Hepatocyte (in vitro differentiated cells): ENCODE results near the gene FILIP1L.

Experiments used
- EZH2 ChIP-seq: fragments of 200-600 bp; sonication (generic); IDR thresholded peaks from 2 replicates; pipeline ENCODE4 v1.6.1; 2016; ENCODE audit warnings: antibody characterized with exemption, mild to moderate bottlenecking, borderline replicate concordance
- TF ChIP-seq, protein P1 (sequence below): fragments of 200-600 bp; sonication (generic); IDR thresholded peaks from 2 replicates; pipeline ENCODE4 v1.5.1; 2016; ENCODE audit warnings: antibody characterized with exemption, mild to moderate bottlenecking; ENCODE audit not compliant: poor library complexity

DNA sequence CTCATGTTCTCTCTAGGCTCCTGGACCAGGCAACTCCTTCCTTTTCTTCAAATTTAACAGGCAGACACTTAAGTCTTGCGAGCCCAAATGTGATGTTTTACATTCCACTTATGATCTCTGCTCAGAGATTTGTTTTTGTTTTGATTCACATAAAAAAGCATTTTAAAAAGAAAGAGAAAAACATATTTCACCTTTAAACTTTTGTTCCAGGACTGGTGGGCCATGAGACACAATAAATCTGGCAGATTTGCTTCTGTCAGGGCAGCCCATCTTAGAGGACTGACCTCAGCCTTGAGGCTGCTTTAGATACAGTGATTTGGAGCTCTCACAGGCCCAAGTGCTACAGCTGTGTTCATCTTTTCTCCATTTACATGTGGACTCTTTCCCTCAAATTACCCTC, 244.7 kb downstream of the FILIP1L start:
- TF ChIP-seq, protein P1, sequence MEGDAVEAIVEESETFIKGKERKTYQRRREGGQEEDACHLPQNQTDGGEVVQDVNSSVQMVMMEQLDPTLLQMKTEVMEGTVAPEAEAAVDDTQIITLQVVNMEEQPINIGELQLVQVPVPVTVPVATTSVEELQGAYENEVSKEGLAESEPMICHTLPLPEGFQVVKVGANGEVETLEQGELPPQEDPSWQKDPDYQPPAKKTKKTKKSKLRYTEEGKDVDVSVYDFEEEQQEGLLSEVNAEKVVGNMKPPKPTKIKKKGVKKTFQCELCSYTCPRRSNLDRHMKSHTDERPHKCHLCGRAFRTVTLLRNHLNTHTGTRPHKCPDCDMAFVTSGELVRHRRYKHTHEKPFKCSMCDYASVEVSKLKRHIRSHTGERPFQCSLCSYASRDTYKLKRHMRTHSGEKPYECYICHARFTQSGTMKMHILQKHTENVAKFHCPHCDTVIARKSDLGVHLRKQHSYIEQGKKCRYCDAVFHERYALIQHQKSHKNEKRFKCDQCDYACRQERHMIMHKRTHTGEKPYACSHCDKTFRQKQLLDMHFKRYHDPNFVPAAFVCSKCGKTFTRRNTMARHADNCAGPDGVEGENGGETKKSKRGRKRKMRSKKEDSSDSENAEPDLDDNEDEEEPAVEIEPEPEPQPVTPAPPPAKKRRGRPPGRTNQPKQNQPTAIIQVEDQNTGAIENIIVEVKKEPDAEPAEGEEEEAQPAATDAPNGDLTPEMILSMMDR, result no peak
- TF ChIP-seq EZH2, result no peak
